ENCODE measurements around the gene POLD3.

GRCh38 chr11:74689666-74690065 is 97.3 kb downstream of the POLD3 start:
- TF ChIP-seq, protein P1, sequence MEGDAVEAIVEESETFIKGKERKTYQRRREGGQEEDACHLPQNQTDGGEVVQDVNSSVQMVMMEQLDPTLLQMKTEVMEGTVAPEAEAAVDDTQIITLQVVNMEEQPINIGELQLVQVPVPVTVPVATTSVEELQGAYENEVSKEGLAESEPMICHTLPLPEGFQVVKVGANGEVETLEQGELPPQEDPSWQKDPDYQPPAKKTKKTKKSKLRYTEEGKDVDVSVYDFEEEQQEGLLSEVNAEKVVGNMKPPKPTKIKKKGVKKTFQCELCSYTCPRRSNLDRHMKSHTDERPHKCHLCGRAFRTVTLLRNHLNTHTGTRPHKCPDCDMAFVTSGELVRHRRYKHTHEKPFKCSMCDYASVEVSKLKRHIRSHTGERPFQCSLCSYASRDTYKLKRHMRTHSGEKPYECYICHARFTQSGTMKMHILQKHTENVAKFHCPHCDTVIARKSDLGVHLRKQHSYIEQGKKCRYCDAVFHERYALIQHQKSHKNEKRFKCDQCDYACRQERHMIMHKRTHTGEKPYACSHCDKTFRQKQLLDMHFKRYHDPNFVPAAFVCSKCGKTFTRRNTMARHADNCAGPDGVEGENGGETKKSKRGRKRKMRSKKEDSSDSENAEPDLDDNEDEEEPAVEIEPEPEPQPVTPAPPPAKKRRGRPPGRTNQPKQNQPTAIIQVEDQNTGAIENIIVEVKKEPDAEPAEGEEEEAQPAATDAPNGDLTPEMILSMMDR (IDR thresholded peaks at IDR 0.05) = no peak
- no peak for TF ChIP-seq POLR2AphosphoS5 (IDR thresholded peaks at IDR 0.05)
- no peak for TF ChIP-seq POLR2A (IDR thresholded peaks at IDR 0.05)

Data from sigmoid colon (tissue), 4 donors.